ENCODE results near the gene PIK3C2G. TPM values are rescaled to one million over a fixed set of nuclear protein-coding genes. Genes with fewer than 3 reads are reported as not detected.

PIK3C2G gene
- total and polyA plus RNA-seq, 4 donors = 4.9 to 40.1 (median 19.4) TPM

GRCh38 chr12:18676141-18676540, 414.8 kb downstream of the PIK3C2G start:
- DNase-seq (ENCODE audit: low spot score) = no peak
- H3K4me3 ChIP-seq (ENCODE audit: low read depth in 1 of 3, low read length in 3 of 3) = no peak overlapping the region
- no peaks in the 10 kb centered on the region for H3K9me3 ChIP-seq (ENCODE audit: control insufficient read depth in 4 of 4, low read length in 3 of 4)
- H3K27me3 ChIP-seq (ENCODE audit: control insufficient read depth in 4 of 4, insufficient read depth in 4 of 4, low read length in 3 of 4) = no peaks in the 10 kb centered on the region
- TF ChIP-seq FOXA2 (IDR thresholded peaks at IDR 0.05) (peak; percentile 61), NR2F2 (IDR thresholded peaks at IDR 0.05) (peak; percentile 22), HNF4G (IDR thresholded peaks at IDR 0.05) (no peak), MAX (IDR thresholded peaks at IDR 0.05) (no peak), HNF4A (conservative IDR thresholded peaks at IDR 0.05) (peak; percentile 73 to 75), CTCF (IDR thresholded peaks at IDR 0.05; ENCODE audit: low read depth, low read length, missing input control) (no peak), JUND (IDR thresholded peaks at IDR 0.05) (peak in 1 of 2 donors; percentile 53), YY1 (IDR thresholded peaks at IDR 0.05) (peak; percentile 18), FOXA1 (IDR thresholded peaks at IDR 0.05) (peak; percentile 42), RAD21 (IDR thresholded peaks at IDR 0.05) (peak in 1 of 2 donors; percentile 15), RXRA (IDR thresholded peaks at IDR 0.05) (peak; percentile 83 to 92), SP1 (IDR thresholded peaks at IDR 0.05) (peak; percentile 71)
- no peaks in the 10 kb centered on the region for H3K36me3 ChIP-seq (ENCODE audit: control insufficient read depth in 4 of 4, insufficient read depth in 3 of 4, low read depth in 1 of 4, low read length in 3 of 4)
- H3K27ac ChIP-seq (ENCODE audit: low read depth in 1 of 2, low read length in 2 of 2) = no peak overlapping the region
- peaks cover 0 to 13% (median 7%) of the 10 kb centered on the region in 4 donors for H3K4me1 ChIP-seq (ENCODE audit: control insufficient read depth in 4 of 4, insufficient read depth in 4 of 4, low read length in 3 of 4)
- no peak overlapping the region for H3K9ac ChIP-seq (ENCODE audit: low read depth in 1 of 2, low read length in 2 of 2)

GRCh38 chr12:18676996-18677588, 415.8 kb downstream of the PIK3C2G start:
- Histone ChIP-seq H3K4me3 (ENCODE audit: low read depth in 1 of 3, low read length in 3 of 3) (no peak overlapping the region), H3K9me3 (ENCODE audit: control insufficient read depth in 4 of 4, low read length in 3 of 4) (no peaks in the 10 kb centered on the region)
- no peak for DNase-seq (ENCODE audit: low spot score)

More at GRCh38 chr12:18676996-18677588, 415.8 kb downstream of the PIK3C2G start:
- Histone ChIP-seq H3K27me3 (ENCODE audit: control insufficient read depth in 4 of 4, insufficient read depth in 4 of 4, low read length in 3 of 4) (no peaks in the 10 kb centered on the region), H3K36me3 (ENCODE audit: control insufficient read depth in 4 of 4, insufficient read depth in 3 of 4, low read depth in 1 of 4, low read length in 3 of 4) (no peaks in the 10 kb centered on the region), H3K27ac (ENCODE audit: low read depth in 1 of 2, low read length in 2 of 2) (no peak overlapping the region), H3K4me1 (ENCODE audit: control insufficient read depth in 4 of 4, insufficient read depth in 4 of 4, low read length in 3 of 4) (peaks cover 0 to 13% (median 7%) of the 10 kb centered on the region in 4 donors), H3K9ac (ENCODE audit: low read depth in 1 of 2, low read length in 2 of 2) (no peak overlapping the region)
- 90% methylated on average over 5 of the region's 5 CpGs for WGBS
- TF ChIP-seq HNF4A (conservative IDR thresholded peaks at IDR 0.05) (no peak), EGR1 (IDR thresholded peaks at IDR 0.05; ENCODE audit: low read depth in 2 of 2) (no peak), CTCF (IDR thresholded peaks at IDR 0.05; ENCODE audit: low read depth, low read length, missing input control) (no peak), RAD21 (IDR thresholded peaks at IDR 0.05) (no peak), RXRA (IDR thresholded peaks at IDR 0.05) (no peak), HNF4G (IDR thresholded peaks at IDR 0.05) (no peak), TAF1 (conservative IDR thresholded peaks at IDR 0.05) (no peak), GABPA (IDR thresholded peaks at IDR 0.05 in 1 of 2, conservative IDR thresholded peaks at IDR 0.05 in 1 of 2) (no peak), MAX (IDR thresholded peaks at IDR 0.05) (no peak), NR2F2 (IDR thresholded peaks at IDR 0.05) (no peak), SP1 (IDR thresholded peaks at IDR 0.05) (no peak), ZBTB33 (IDR thresholded peaks at IDR 0.05) (no peak), FOXA1 (IDR thresholded peaks at IDR 0.05) (no peak), ATF3 (IDR thresholded peaks at IDR 0.05) (no peak), YY1 (IDR thresholded peaks at IDR 0.05) (no peak), FOXA2 (IDR thresholded peaks at IDR 0.05) (no peak), REST (IDR thresholded peaks at IDR 0.05) (no peak), JUND (IDR thresholded peaks at IDR 0.05) (no peak)
